HTR-8/SVneo (cell line): ENCODE data around the gene DHRS4.
"Not testable (repeated sequence)": the region's sequence is repeated elsewhere in the genome, so short reads cannot be mapped to it uniquely, and the experiment has no call there.

Source experiments
- DNase-seq: peaks from one replicate; pipeline ENCODE4 v3.0.0; 2011; ENCODE audit warnings: low spot score, mixed read lengths; ENCODE audit not compliant: insufficient read length
- FAIRE-seq: peaks from 2 replicates; lab custom pipeline; 2011; peaks lifted over from hg19 to GRCh38; lab: Jason Lieb, UNC

The DHRS4 gene

GRCh38 chr14:23977208-23977607 is 23.6 kb downstream of the DHRS4 start:
- not testable (repeated sequence) for DNase-seq, FAIRE-seq

DNA sequence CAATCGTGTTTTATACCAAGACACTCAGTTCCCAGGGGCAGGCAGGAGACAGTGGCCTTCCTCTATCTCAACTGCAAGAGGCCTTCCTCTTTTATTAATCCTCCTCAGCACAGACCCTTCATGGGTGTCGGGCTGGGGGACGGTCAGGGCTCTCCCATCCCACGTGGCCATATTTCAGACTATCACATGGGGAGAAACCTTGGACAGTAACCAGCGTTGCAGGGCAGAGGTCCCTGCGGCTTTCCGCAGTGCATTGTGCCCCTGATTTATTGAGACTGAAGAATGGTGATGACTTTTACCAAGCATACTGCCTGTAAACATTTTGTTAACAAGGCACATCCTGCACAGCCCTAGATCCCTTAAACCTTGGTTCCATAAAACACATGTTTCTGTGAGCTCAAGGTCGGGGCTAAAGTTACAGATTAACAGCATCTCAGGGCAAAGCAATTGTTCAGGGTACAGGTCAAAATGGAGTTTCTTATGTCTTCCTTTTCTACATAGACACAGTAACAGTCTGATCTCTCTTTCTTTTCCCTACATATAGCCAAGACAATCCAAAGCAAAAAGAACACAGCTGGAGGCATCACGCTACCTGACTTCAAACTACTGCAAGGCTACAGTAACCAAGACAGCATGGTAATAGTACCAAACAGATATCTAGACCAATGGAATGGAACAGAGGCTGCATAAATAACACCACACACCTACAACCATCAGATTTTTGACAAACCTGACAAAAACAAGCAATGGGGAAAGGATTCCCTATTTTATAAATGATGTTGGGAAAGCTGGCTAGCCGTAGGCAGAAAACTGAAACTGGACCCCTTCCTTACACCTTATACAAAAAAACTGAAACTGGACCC is 28.6 kb downstream of the DHRS4 start:
- not testable (repeated sequence) for DNase-seq, FAIRE-seq

- DNase-seq (no peak), FAIRE-seq (no peak)
Measured at GRCh38 chr14:23984891-23985602, 31.5 kb downstream of the DHRS4 start.

DNA sequence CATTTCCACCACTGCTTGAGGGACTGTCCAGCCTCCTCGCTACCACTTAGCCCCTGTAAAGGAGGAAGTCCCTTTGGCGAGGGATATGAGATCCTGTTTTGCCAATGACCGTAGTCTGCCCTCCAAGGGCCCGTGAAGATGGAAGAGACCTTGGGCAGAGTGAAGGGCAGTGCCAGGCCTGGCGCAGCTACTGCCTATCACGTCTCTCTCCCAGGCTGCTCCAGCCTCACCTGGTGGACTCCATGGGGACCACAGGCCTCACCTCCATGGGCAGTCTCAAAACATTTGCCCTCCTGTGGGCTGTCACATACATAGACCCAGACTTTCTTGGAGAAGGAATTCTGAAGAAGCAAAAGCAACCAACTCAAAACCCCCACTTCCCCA is 34.6 kb downstream of the DHRS4 start:
- FAIRE-seq, DNase-seq: not testable (repeated sequence)

DNA sequence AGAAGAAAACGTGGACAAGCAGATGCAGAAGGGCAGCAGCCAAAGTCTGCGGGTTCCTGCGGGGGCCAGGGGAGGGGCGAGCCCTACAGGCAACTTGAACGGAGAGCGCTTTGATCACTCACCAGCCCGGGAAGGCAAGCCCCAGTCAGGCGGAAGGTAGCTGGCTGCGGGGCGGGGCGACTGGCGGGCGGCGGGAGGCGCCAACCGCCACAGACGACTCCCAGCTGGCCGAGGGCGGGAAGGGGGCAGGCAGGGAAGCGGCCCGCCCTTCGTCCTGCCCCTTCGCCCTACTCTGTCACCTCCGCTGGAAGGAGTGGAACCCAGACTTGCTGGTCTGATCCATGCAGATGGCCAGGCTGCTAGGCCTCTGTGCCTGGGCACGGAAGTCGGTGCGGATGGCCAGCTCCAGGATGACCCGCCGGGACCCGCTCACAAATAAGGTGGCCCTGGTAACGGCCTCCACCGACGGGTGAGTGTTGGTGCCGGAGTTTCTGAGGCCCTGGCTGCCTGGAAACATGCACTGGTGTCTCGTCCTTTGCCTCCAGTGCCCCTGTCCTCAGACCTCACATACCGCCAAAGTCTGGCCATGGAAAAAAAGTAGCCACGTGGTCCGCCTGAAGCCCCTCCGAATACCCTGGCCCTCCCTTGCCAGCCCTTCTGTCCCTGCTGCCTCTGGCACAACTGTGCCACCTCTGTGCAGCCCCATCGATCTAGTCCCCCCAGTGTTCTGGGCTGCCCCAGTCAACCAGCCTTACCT is 35.2 kb downstream of the DHRS4 start, which contains the start of gene DHRS4L2:
TSS of gene DHRS4L2 (plus strand) at position 323 of the 757 bp plus-strand sequence. CDS start at position 342, 19 bp downstream.
- not testable (repeated sequence) for DNase-seq

GRCh38 chr14:23989734-23990445 is 36.3 kb downstream of the DHRS4 start:
- not testable (repeated sequence) for DNase-seq, FAIRE-seq

More for the DNA sequence above, 35.2 kb downstream of the DHRS4 start, which contains the start of gene DHRS4L2:
- FAIRE-seq: not testable (repeated sequence)

GRCh38 chr14:23990961-23991360 is 37.4 kb downstream of the DHRS4 start:
- FAIRE-seq: not testable (repeated sequence)

DNA sequence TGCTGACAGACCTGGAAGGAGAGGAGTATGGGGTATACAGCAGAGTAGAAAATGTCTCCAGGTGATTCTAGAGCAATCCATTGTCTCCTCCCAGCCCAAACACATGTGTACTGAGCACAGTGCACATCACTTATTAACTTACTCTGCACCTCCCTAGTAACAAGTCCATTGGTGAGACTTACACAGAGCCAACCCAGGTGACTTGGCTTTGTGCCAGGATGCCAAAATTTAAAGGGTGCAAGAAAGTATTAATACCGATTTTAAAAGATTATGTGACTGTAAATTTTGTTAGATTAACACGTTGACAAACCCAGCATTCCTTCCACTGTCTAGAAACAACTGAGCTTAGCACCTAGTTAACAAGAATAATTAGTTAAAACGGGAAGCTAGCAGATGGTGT is 39.5 kb downstream of the DHRS4 start:
- FAIRE-seq: not testable (repeated sequence)

More at GRCh38 chr14:23990961-23991360, 37.4 kb downstream of the DHRS4 start:
- DNase-seq: not testable (repeated sequence)

DNA sequence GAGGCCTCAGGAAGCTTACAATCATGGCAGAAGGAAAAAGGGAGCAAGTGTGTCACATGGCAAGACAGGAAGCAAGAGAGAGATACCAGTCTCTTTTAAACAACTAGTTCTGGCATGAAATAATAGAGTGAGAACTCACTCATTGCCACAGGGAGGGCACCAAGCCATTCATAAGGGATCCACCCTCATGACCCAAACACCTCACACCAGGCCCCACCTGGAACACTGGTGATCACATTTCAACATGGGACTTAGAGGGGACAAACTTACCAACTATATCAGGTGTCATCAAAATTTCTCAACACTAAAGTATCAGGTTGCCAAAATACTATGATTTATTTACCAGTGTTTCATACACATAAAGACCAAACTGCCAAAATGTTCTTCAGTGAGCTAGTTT is 42.4 kb downstream of the DHRS4 start:
- not testable (repeated sequence) for DNase-seq, FAIRE-seq

More for the DNA sequence above, 39.5 kb downstream of the DHRS4 start:
- not testable (repeated sequence) for DNase-seq

GRCh38 chr14:23996825-23997224 is 43.3 kb downstream of the DHRS4 start:
- FAIRE-seq, DNase-seq: not testable (repeated sequence)

DNA sequence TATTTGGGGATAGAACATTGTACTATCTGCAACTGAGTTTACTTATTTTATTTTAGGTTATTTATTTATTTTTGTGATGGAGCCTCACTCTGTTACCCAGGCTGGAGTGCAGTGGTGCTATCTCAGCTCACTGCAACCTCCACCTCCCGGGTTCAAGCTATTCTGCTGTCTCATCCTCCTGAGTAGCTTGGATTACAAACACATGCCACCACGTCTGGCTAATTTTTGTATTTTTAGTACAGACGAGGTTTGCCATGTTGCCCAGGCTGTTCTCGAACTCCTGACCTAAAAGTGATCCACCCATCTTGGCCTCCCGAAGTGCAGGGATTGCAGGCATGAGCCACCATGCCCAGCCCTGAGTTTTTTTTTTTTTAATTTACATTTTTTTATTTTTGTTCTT is 46.1 kb downstream of the DHRS4 start:
- not testable (repeated sequence) for DNase-seq, FAIRE-seq

GRCh38 chr14:24001078-24001477 is 47.5 kb downstream of the DHRS4 start:
- not testable (repeated sequence) for FAIRE-seq, DNase-seq

DNA sequence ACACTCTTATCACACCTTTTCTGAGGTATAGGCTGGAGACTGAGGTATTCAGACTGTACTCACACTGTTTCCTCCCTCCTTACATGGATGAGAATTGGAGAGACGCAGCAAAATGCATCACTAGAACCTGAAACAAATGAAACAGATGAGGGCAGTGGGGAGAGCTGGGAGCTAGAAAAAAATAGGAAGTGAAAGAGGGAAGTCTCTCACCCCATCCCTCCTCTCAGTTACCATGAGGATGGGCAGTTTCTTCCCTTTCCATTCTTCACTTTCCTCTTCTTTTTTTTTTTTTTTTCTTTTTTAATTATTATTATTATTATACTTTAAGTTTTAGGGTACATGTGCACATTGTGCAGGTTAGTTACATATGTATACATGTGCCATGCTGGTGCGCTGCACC is 48.1 kb downstream of the DHRS4 start:
- not testable (repeated sequence) for FAIRE-seq

GRCh38 chr14:24006471-24006816 is 52.9 kb downstream of the DHRS4 start:
- FAIRE-seq, DNase-seq: not testable (repeated sequence)

More for the DNA sequence above, 48.1 kb downstream of the DHRS4 start:
- not testable (repeated sequence) for DNase-seq

GRCh38 chr14:24006817-24007652 is 53.5 kb downstream of the DHRS4 start:
- not testable (repeated sequence) for FAIRE-seq, DNase-seq

DNA sequence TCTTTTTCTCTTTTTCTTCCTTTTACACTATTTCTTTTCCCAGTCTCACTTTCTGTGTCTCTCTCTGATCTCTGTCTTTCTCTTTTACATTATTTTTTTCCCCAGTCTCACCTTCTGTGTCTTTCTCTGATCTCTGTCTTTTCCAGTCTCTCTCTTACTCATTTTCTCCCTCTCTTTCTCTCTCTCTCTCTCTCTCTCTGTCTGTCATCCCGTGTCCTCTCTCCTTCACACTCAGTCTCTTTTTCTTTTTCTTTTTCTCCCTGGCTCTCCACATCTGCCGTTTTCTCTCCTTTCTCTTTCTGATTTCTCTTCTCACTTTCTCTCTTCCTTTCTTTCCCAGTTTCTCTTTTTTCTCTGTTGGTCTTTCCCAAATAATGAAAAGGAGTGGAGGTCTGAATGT is 57.5 kb downstream of the DHRS4 start:
- FAIRE-seq: no peak

DNA sequence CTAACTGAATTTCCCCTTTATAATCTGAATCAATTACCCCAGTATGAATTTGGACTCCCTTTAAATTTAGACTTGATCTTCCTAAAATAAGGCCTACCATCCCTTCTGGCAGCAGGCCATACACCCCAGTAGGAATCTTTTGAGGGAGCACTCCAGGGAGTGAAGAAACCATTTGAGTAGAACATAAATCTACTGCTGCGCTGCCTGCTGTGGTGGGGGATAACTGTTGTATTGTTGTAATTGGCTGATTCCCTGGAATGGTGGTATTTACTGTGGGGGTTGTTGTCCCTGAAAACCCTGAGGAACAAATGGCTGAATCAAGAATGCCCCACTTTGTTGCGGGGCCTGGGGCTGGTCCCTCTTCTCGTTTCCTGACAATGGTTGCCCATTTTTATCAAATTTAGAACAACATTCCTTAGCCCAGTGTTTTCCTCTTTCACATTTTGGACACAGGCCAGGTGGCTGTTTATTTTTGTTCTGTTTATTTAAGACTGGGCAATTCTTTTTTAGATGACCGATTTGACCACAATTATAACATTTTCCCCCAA is 59.2 kb downstream of the DHRS4 start:
- not testable (repeated sequence) for DNase-seq, FAIRE-seq

More for the DNA sequence above, 57.5 kb downstream of the DHRS4 start:
- DNase-seq: no peak
